ENCODE data around the gene LENEP.

The LENEP gene

DNA sequence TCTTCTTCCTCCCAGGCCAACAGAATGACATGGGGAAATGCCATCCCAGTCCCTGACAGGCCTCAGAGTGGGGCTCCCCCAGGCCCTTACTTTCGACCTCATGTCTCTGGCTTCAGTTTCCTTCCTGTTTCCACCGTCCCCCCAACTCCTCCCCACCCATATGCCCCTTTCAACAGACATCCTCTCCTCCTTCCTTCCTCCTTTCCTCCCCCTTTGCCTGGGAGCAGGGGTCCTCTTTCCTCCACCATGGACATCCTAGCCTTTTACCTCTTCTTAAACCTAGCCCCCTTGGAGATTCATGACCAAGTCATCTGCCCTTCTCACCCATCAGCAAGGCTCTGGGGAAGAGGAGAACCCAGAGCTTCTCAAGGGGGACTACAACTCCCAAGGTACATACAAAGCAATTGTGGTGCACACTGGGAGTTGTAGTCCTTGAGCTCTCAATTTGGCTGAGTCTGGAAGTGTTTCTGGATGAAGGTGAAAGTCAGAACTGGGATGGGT, 13.3 kb downstream of the LENEP start:
- TF ChIP-seq TAF1 (IDR thresholded peaks at IDR 0.05; ENCODE audit: low read depth, low read length) (no peak), POLR2A (IDR thresholded peaks at IDR 0.05; ENCODE audit: low read depth, low read length) (no peak), SPI1 (IDR thresholded peaks at IDR 0.05; ENCODE audit: low read depth, low read length) (no peak), PAX5 (IDR thresholded peaks at IDR 0.05; ENCODE audit: insufficient read depth, low read length, severe bottlenecking) (no peak), POU2F2 (IDR thresholded peaks at IDR 0.05; ENCODE audit: low read depth, low read length) (no peak), POLR2AphosphoS5 (IDR thresholded peaks at IDR 0.05; ENCODE audit: low read depth, low read length) (no peak)
- FAIRE-seq, result peak; percentile 88
- no peak for DNase-seq (ENCODE audit: insufficient read length, low spot score)

DNA sequence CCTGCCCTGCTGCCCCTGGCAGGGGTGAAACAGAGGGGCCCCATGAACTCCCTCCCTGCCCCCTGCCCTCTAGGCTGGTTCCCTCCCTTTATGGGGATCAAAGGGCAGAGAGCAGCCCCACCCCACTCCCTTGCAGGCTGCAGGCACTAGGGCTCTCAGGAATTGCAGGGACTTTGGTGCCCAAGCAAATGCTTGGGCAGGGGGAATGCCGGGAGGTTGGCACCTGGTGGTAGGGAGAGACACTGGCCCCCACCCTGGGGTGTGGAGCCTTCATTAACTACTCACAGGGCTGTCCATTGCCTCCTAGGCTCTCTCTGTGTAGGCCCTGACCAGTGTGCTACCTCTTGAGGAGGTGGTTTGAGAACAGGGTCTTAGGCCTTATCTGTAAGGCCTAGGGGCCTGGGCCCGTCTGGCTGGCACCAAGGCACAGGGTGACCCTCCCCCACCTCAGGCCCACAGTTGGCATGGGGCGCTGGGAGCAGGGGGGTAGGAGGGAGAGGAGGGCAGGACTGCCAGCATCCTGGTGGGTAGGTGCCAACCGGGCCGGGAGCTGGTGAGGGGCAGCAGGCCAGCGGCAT, 14.0 kb downstream of the LENEP start:
- TF ChIP-seq POLR2A (IDR thresholded peaks at IDR 0.05; ENCODE audit: low read depth, low read length), result no peak
- TF ChIP-seq SPI1 (IDR thresholded peaks at IDR 0.05; ENCODE audit: low read depth, low read length), result no peak
- TF ChIP-seq POU2F2 (IDR thresholded peaks at IDR 0.05; ENCODE audit: low read depth, low read length), result no peak
- no peak for TF ChIP-seq TAF1 (IDR thresholded peaks at IDR 0.05; ENCODE audit: low read depth, low read length)
- TF ChIP-seq POLR2AphosphoS5 (IDR thresholded peaks at IDR 0.05; ENCODE audit: low read depth, low read length), result no peak
- TF ChIP-seq PAX5 (IDR thresholded peaks at IDR 0.05; ENCODE audit: insufficient read depth, low read length, severe bottlenecking), result no peak
- no peak for FAIRE-seq
- no peak for DNase-seq (ENCODE audit: insufficient read length, low spot score)

GRCh38 chr1:155008015-155008941, 14.9 kb downstream of the LENEP start:
- FAIRE-seq (no peak), DNase-seq (ENCODE audit: insufficient read length, low spot score) (no peak)
- no peak for TF ChIP-seq POLR2AphosphoS5 (IDR thresholded peaks at IDR 0.05; ENCODE audit: low read depth, low read length)
- TF ChIP-seq POLR2A (IDR thresholded peaks at IDR 0.05; ENCODE audit: low read depth, low read length), result no peak
- TF ChIP-seq PAX5 (IDR thresholded peaks at IDR 0.05; ENCODE audit: insufficient read depth, low read length, severe bottlenecking), result no peak
- TF ChIP-seq SPI1 (IDR thresholded peaks at IDR 0.05; ENCODE audit: low read depth, low read length), result no peak
- TF ChIP-seq TAF1 (IDR thresholded peaks at IDR 0.05; ENCODE audit: low read depth, low read length), result no peak
- no peak for TF ChIP-seq POU2F2 (IDR thresholded peaks at IDR 0.05; ENCODE audit: low read depth, low read length)

DNA sequence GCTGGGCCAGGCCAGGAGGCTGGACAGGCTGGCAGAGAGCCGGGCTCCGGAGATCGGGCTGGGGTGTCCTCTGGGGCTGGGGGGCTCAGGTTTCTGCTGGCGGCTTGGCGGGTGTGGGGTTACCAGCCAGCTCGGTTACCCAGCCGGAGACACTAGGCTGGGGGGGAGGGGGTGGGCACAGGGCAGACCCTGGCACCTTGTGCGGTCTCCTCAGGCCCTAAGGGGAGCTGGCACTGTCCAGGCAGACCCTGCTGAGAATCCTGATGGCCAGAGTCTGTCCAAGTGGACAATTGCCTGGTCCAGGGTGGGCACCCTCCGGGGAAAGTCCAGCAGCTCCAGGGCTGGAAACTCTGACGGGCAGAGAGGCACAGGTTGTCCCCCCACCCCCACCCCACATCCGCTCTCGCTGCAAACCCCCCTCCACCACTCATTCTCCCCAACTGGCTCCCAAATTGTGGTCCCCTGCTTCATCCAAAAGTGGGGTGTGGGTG, 15.9 kb downstream of the LENEP start:
- no peak for DNase-seq (ENCODE audit: insufficient read length, low spot score)
- TF ChIP-seq POLR2AphosphoS5 (IDR thresholded peaks at IDR 0.05; ENCODE audit: low read depth, low read length) (no peak), TAF1 (IDR thresholded peaks at IDR 0.05; ENCODE audit: low read depth, low read length) (no peak), PAX5 (IDR thresholded peaks at IDR 0.05; ENCODE audit: insufficient read depth, low read length, severe bottlenecking) (no peak), SPI1 (IDR thresholded peaks at IDR 0.05; ENCODE audit: low read depth, low read length) (no peak), POU2F2 (IDR thresholded peaks at IDR 0.05; ENCODE audit: low read depth, low read length) (no peak)
- no peak for FAIRE-seq

GRCh38 chr1:155009742-155010141, 16.4 kb downstream of the LENEP start:
- TF ChIP-seq PAX5 (IDR thresholded peaks at IDR 0.05; ENCODE audit: insufficient read depth, low read length, severe bottlenecking) (no peak), SPI1 (IDR thresholded peaks at IDR 0.05; ENCODE audit: low read depth, low read length) (no peak), POLR2A (IDR thresholded peaks at IDR 0.05; ENCODE audit: low read depth, low read length) (no peak), POU2F2 (IDR thresholded peaks at IDR 0.05; ENCODE audit: low read depth, low read length) (no peak), TAF1 (IDR thresholded peaks at IDR 0.05; ENCODE audit: low read depth, low read length) (no peak), POLR2AphosphoS5 (IDR thresholded peaks at IDR 0.05; ENCODE audit: low read depth, low read length) (no peak)
- no peak for FAIRE-seq
- no peak for DNase-seq (ENCODE audit: insufficient read length, low spot score)

GRCh38 chr1:155010211-155010918, 17.0 kb downstream of the LENEP start:
- peak; percentile 60 for FAIRE-seq
- no peak for TF ChIP-seq TAF1 (IDR thresholded peaks at IDR 0.05; ENCODE audit: low read depth, low read length)
- TF ChIP-seq PAX5 (IDR thresholded peaks at IDR 0.05; ENCODE audit: insufficient read depth, low read length, severe bottlenecking), result no peak
- TF ChIP-seq POLR2A (IDR thresholded peaks at IDR 0.05; ENCODE audit: low read depth, low read length), result no peak

GRCh38 chr1:155011004-155011416, 17.6 kb downstream of the LENEP start:
- FAIRE-seq, result no peak
- TF ChIP-seq POU2F2 (IDR thresholded peaks at IDR 0.05; ENCODE audit: low read depth, low read length) (no peak), PAX5 (IDR thresholded peaks at IDR 0.05; ENCODE audit: insufficient read depth, low read length, severe bottlenecking) (no peak), POLR2AphosphoS5 (IDR thresholded peaks at IDR 0.05; ENCODE audit: low read depth, low read length) (no peak), POLR2A (IDR thresholded peaks at IDR 0.05; ENCODE audit: low read depth, low read length) (no peak), TAF1 (IDR thresholded peaks at IDR 0.05; ENCODE audit: low read depth, low read length) (no peak), SPI1 (IDR thresholded peaks at IDR 0.05; ENCODE audit: low read depth, low read length) (no peak)
- no peak for DNase-seq (ENCODE audit: insufficient read length, low spot score)

More at GRCh38 chr1:155010211-155010918, 17.0 kb downstream of the LENEP start:
- DNase-seq (ENCODE audit: insufficient read length, low spot score), result no peak

DNA sequence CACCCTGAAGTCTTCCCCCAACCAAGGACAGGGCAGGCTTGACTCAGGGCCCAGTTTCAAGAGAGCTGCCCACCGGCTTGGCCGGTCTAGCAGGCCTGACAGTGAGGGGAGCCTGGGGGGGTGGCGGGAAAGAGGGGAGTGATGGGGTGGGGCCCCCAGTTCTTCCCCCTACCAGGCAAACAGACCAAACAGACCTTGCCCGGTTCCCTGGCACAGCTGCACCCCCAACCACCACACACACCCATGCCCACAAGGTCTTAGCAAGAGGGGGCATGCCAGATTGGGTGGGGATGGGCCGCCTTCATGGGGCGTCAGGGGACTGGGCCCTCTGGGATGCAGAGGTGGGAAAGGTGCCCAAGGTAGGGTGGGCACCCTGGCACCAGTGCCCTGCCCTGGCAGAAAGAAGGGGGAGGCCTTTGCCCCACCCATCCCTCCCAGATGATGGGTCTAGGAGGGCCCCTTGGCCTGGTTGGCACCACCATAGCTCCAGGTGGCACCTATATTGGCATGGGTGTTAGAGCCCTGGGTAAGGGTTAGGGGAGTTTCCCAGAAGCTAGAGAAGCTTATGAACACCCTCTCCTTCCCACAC, 18.1 kb downstream of the LENEP start:
- FAIRE-seq (no peak), DNase-seq (ENCODE audit: insufficient read length, low spot score) (no peak)

More for the DNA sequence above, 18.1 kb downstream of the LENEP start:
- TF ChIP-seq POU2F2 (IDR thresholded peaks at IDR 0.05; ENCODE audit: low read depth, low read length) (no peak), SPI1 (IDR thresholded peaks at IDR 0.05; ENCODE audit: low read depth, low read length) (no peak), POLR2A (IDR thresholded peaks at IDR 0.05; ENCODE audit: low read depth, low read length) (no peak), TAF1 (IDR thresholded peaks at IDR 0.05; ENCODE audit: low read depth, low read length) (no peak), PAX5 (IDR thresholded peaks at IDR 0.05; ENCODE audit: insufficient read depth, low read length, severe bottlenecking) (no peak), POLR2AphosphoS5 (IDR thresholded peaks at IDR 0.05; ENCODE audit: low read depth, low read length) (no peak)

Data from GM12891 (cell line).